Hindlimb muscle (tissue), 1 donor: Measurements from ENCODE around the gene CYP2D6. TPM values are rescaled to one million over a fixed set of nuclear protein-coding genes. Genes with fewer than 3 reads are reported as not detected.
"Not testable (repeated sequence)": the region's sequence is repeated elsewhere in the genome, so short reads cannot be mapped to it uniquely, and the experiment has no call there.

Source experiments
- DNase-seq: peaks from one replicate; pipeline ENCODE4 v3.0.0-alpha.2; 2013
- polyA plus RNA-seq: library from polyadenylated mRNA; unstranded; fragments of 120-200 nt; gene quantifications from one replicate; pipeline ENCODE4 v1.2.1, GENCODE V29; 2013; ENCODE audit not compliant: insufficient read length

The CYP2D6 gene
- polyA plus RNA-seq, 1 donor = 1.4 TPM

DNA sequence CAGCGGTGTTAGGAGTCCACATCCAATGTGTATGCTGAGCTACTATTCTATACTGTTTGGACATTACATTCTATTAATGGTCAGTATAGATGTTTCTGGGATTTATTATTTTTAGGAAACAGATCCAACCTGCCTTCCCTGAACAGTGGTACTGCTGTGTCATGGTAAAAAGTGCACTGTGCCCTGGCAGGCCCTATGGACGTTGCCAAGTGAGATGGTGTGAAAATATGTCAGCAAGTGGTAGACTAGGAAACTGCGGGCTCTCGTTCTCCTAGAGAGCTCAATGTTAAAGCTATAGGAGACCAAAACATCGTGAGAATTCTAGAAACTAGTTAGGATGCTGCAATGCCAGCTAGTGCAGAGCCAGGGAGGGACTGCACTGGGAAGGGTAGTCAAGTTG, 26.0 kb upstream of the CYP2D6 start:
- no peak for DNase-seq

- no peak for DNase-seq
Observed at GRCh38 chr22:42156121-42156520, 25.5 kb upstream of the CYP2D6 start.

DNA sequence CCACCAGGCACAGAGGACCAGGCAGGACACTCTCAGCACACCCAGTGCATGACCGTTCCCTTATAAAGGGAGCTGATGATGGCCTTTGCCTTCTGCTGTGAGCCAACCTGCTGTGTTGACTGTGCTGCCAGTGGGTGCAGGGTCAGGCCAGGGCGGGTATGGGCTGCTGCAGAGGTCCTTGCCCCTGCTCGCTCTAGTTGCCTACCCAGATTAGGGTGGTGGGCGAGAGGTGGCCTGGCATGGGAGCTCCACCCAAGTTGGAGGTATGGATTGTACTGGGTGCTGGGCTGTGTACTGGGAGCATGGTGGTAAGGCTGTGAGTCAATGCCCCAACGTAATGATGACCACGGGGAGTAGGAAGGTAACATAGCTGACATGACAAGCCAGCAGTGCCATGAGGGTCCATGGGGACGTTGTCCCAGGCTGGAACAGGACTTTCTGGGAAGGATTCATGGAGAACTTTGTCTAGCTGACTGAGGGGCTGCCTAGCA, 24.5 kb upstream of the CYP2D6 start:
- no peak for DNase-seq

DNA sequence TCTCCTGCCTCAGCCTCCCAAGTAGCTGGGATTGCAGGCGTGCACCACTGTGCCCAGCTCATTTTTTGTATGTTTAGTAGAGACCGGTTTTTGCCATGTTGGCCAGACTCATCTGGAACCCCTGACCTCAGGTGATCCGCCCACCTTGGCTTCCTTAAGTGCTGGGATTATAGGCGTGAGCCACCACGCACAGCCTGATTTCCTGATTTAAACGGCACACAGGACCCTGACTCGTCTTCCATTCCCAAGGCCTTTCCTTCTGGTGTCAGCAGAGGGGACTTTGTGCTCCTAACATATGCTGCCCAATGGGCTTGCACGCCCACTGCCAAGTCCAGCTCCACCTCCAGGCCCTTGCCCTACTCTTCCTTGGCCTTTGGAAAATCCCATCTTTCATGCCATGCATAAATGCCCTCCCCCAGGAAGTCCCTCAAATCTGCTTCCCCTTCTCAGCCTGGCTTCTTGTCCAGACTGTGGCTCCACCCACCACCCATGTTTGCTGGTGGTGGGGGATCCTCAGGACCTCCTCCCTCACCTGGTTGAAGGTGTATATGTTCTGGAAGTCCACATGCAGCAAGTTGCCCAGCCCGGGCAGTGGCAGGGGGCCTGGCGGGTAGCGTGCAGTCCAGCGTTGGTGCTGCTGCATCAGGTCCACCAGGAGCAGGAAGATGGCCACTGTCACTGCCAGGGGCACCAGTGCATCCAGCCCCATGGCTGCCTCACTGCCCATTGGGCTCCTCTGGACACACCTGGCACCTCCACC, 23.9 kb upstream of the CYP2D6 start:
- no peak for DNase-seq

DNA sequence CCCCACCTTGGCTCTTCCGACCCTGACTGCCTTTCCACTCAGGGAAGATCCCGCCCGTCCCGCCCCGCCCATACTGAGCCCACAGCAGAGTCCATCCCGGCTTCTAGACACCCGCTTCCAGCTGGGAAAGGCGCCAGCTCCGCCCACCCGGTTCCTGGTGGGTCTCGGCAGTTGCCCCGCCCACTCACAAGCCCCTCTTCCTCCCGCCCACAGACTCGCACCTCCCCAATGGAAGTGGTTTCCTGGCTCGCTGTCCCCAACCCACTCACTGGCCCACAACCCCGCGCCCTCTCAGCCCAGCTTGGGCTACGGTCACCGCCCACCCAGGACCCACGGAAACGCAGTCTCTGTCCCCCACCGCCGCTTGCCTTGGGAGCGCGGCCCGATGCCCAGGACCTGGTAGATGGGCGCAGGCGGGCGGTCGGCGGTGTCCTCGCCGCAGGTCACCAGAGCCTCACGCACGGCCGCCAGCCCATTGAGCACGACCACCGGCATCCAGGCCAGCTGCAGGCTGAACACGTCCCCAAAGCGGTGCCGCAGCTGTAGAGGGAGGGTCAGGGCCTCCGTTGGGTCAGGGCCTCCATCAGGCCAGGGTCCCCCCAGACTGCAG, 22.2 kb upstream of the CYP2D6 start:
- no peak for DNase-seq

- no peak for DNase-seq
Observed at GRCh38 chr22:42151924-42152635, 21.5 kb upstream of the CYP2D6 start.

GRCh38 chr22:42150727-42151590, 20.3 kb upstream of the CYP2D6 start:
- no peak for DNase-seq

GRCh38 chr22:42149798-42150197, 19.2 kb upstream of the CYP2D6 start:
- not testable (repeated sequence) for DNase-seq

DNA sequence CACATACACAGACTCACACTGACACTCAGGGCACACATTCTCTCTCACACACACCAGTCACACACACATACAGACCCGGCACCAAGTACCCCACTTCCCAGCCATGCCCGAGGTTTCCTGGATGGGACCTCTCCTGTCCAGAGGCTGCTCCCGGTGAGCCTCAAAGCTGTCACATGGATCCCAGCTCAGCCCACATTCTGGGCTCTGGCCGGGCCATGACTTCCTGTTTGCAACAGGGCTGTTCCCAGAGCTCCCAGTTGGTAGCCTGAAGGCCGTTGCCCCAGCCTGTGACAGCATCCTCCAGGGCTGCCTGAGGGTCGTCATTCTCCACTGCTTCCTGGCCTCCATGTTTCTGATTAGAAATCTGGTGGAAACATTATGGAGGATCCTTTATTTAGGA, 14.6 kb upstream of the CYP2D6 start:
- DNase-seq = no peak

- DNase-seq = not testable (repeated sequence)
Observed at GRCh38 chr22:42143859-42144822, 13.5 kb upstream of the CYP2D6 start.

DNA sequence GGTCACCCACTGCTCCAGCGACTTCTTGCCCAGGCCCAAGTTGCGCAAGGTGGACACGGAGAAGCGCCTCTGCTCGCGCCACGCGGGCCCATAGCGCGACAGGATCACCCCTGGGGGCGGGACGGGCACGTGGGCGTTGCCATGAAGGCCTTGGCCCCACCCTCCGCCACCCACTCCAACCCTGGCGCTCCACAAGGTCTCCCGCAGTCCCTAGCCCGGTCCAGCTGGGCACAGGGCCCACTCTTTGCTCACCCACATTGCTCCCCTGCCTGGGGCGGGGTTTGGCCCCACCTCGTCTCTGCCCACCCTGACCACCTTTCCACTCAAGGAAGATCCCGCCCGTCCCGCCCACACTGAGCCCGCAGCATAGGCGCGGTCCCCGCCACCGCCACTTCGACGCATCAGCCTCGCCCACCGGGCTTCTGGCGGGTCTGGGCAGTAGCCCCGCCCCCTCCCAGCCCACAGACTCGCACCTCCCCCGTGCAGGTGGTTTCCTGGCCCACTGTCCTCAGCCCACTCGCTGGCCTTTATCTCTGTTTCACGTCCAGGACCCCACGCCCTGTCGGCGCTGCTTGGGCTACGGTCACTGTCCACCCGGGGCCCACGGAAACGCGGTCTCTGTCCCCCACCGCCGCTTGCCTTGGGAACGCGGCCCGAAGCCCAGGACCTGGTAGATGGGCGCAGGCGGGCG, 12.3 kb upstream of the CYP2D6 start:
- DNase-seq = no peak

DNA sequence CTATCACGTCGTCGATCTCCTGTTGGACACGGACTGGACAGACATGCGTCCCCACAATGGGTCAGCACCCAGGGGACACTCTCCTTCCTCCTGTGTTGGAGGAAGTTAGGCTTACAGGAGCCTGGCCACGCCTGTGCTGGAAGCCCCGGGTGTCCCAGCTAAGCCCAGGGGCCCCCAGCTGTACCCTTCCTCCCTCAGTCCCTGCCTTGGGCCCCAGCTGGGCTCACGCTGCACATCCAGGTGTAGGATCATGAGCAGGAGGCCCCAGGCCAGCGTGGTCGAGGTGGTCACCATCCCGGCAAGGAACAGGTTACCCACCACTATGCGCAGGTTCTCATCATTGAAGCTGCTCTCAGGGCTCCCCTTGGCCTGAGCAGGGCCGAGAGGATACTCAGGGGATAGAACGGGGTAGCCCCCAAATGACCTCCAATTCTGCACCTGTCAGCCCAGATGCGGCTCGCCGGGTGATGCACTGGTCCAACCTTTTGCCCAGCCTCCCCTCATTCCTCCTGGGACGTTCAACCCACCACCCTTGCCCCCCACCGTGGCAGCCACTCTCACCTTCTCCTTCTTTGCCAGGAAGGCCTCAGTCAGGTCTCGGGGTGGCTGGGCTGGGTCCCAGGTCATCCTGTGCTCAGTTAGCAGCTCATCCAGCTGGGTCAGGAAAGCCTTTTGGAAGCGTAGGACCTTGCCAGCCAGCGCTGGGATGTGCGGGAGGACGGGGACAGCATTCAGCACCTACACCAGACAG, 10.9 kb upstream of the CYP2D6 start:
- not testable (repeated sequence) for DNase-seq

DNA sequence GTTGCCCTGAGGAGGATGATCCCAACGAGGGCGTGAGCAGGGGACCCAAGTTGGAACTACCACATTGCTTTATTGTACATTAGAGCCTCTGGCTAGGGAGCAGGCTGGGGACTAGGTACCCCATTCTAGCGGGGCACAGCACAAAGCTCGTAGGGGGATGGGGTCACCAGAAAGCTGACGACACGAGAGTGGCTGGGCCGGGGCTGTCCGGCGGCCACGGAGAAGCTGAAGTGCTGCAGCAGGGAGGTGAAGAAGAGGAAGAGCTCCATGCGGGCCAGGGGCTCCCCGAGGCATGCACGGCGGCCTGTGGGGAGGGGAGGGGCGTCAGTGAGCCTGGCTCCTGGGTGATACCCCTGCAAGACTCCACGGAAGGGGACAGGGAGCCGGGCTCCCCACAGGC, 9.5 kb upstream of the CYP2D6 start:
- DNase-seq = not testable (repeated sequence)

GRCh38 chr22:42139508-42139907, 8.9 kb upstream of the CYP2D6 start:
- not testable (repeated sequence) for DNase-seq

DNA sequence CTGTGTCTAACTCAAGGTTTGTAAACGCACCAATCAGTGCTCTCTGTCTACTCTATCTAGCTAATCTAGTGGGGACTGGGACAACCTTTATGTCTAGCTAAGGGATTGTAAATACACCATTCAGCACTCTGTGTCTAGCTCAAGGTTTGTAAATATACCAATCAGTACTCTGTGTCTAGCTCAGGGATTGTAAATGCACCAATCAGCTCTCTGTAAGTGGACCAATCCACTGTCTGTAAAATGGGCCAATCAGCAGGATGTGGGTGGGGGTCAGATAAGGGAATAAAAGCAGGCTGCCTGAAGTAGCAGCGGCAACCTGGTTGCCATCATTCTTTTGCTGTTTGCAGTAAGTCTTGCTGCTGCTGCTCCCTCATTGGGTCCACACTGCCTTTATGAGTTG, 8.4 kb upstream of the CYP2D6 start:
- DNase-seq = no peak

GRCh38 chr22:42138122-42138770, 7.6 kb upstream of the CYP2D6 start:
- DNase-seq = no peak

DNA sequence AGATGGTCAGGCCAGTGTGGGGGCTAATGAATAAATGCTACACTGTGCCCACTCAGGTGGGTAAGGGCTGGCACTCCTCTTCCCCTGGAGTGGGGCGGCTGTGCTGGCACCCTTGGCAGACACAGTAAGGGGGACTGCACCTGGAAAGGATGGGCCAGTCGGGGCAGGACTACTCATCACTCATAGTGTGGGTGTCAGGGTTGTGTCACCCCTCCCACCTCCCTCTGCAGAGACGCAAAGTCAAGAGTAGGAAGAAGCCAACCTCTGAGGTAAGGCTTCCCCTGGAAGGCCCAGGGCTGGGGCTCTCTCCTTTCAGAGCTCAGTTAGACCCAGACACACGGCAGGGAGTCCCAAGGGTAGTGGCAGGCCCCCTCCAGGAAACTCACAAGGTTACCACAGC, 5.1 kb upstream of the CYP2D6 start:
- not testable (repeated sequence) for DNase-seq

GRCh38 chr22:42134100-42135020, 3.8 kb upstream of the CYP2D6 start:
- no peak for DNase-seq
